Activated CD8-positive, alpha-beta memory T cell treated with anti-CD3 and anti-CD28 coated beads, Interleukin-2, amount 50 U/mL, for 1 hour (primary cell): ENCODE results near the gene SBF2.

Experiments used
- DNase-seq: peaks from one replicate; pipeline ENCODE4 v3.0.0-alpha.2; 2020; ENCODE audit errors: extremely low read depth

Gene SBF2

GRCh38 chr11:10302359-10302743 is 8.3 kb upstream of the SBF2 start:
- no peak for DNase-seq

GRCh38 chr11:10301656-10302358 is 7.8 kb upstream of the SBF2 start:
- DNase-seq = no peak

DNA sequence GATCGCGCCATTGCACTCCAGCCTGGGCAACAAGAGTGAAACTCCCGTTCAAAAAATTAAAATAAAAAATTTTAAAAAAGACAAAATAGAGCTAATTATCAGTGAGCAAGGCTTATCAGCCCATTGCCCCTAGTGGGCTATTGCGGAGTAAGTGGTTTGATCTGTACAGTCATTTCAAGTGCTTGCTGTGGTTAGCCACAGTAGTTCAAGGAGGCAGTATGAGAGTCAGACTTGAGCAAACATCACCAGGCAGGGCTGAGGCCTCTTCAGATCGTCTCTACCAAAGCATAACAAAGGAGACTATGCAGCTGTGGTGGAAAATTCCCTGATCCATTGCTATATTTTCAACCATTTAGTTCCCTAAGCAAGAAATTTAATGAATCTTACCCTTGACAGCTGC is 4.3 kb upstream of the SBF2 start:
- no peak for DNase-seq

DNA sequence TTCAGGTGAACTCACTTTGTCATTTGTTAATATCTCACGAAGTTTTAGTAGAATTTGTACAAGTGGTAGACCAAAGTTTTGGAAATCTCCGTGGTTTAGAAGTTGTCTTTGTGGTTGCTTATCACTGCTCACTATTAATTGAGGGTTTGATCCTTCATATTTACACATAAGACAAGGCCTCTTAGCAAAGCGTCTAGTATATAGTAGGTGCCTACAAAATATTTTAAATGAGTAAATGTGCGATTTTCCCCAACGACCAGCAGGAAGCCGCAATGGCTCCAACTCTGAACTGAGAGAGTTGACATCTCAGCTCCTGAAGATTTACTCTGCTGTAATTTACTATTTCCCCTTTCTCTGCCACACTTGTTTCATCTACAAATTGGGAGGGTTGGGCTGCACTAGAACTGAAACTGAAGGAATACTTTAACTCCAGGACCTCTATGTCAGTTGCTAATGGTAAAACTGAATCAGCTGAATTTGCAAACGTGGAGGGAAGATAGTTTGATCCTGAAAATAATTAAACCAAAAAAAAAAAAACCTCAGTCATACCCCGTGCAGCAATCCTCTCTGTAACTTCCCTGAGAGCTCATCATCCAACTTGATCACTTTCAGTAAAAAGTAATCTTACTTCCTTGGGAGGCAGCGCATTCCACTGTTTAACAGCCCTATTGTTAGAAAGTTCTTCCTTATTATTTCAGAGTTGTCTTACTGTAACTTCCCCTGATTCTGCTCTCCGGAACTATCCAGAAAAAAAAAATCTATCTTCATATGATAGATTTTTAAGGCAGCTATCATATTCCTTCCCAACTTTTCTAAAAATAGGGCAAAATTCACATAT is 1.3 kb upstream of the SBF2 start:
- DNase-seq = no peak

DNA sequence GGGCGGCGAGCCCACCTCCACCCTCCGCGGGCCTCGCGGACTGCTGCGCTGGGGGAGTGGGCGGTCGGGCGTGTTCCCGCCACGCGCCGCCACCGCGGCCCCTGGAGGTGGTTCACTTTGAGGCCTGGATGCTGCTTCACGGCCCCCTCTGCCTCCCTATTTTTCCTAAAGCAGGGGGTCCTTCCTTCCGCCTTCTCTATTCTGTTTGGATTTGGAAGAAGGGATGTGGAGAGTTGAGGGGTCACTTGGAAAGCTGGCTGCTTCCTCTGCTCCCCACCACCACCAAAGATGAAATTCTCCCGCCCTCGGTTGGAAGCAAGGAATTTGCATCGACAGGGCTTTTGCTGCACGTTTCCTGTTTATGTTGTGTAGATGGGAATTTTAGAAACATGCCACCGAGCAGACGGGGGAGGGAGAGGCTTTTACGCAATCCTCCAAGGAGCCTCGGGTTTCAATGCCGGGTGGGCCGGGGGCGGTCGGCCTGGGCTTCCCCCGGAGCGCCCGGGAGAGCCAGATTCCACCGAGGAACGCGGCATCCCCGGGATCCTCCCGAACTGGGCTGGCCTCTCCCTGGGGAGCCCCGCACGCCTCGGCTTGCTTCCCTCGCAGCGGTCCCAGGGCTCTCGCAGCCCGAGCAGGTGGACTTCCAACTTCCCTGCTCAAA is 403 bp upstream of the SBF2 start:
- DNase-seq = no peak

DNA sequence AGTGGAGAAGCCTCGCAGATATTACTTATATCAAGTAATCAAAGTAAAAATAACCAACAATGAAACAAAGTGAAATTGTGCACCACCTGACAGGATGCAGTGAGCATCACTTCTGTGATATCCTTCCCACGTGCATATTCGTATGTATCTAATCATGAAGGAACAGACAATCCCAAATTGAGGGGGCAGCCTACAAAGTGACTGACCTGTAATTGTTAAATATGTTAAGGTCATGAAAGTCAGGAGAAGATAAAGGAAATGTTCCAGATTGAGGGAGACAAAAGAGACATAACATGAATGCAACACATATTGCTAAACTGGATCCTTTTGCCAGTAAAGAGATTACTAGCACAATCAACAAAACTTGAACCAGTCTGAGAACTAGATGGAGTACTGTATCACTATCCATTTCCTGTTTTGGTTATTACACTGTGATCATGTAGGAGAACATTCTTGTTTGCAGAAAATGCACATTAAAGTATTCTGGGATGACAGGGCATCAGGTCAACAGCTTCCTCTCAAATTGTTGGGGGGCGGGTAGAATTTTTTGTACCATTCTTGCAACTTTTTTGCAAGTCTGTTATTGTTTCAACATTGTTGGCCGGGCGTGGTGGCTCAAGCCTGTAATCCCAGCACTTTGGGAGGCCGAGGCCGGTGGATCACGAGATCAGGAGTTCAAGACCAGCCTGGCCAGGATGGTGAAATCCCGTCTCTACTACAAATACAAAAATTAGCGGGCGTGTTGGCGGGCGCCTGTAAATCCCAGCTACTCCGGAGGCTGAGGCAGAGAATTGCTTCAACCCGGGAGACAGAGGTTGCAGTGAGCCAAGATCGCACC is 2.0 kb downstream of the SBF2 start:
- no peak for DNase-seq

DNA sequence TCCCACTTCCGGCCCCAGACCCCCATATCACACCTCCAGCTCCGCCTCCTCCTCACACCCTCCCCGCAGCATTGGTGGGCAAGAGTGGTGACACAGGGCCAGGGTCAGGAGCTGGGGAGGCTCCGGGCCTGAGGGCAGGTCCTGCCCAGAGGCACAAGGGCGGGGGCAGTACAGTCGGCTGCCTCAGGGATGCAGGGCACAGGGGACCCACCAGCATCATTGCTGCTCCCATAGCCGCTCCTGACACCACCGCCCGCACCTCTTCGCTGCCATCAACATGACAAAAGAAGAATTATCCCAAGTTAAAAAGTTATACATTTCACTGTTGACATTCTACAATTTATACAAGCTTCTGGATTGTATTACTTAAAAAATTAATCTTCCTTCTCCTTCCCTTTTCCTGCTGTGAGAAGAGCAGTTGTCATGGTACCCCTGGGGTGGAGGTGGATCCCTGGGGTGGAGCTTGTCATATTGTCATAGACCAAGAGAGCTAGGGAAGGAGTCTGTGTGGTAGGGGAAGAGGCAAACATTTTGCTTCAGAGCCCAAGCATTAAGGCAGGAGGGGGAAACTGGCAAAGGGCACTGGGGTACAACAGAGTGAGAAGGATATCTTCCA is 4.1 kb downstream of the SBF2 start:
- no peak for DNase-seq

GRCh38 chr11:10288881-10289764 is 4.9 kb downstream of the SBF2 start:
- DNase-seq = no peak

- no peak for DNase-seq
Measured at GRCh38 chr11:10287766-10288715, 6.0 kb downstream of the SBF2 start.

- DNase-seq = no peak
Measured at GRCh38 chr11:10287140-10287539, 6.9 kb downstream of the SBF2 start.

DNA sequence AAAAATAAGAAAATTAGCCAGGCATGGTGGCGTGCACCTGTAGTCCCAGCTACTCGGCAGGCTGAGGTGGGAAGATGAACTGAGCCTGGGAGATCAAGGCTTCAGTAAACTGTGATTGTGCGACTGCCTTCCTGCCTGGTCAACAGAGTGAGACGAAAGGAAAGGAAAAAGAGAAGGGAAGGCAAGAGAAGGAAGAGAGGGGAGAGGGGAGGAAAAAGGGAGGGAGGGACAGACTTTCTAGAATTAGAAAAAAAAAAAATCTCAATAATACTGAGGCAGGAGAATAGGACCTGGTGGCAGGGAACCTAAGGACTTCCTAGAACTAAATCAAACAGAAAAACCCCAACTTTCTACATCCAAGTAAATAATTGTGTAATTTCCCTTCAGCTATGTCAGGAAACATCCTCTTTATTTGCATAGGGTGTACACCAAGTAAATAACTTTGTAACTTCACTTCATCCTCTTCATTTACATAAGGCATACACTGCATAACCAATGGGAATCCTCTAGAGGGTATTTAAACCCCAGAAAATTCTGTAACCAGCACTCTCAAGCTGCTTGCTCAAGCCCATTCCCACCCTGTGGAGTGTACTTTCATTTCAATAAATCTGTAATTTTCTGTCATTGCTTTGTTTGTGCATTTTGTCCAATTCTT is 8.7 kb downstream of the SBF2 start:
- DNase-seq = no peak

DNA sequence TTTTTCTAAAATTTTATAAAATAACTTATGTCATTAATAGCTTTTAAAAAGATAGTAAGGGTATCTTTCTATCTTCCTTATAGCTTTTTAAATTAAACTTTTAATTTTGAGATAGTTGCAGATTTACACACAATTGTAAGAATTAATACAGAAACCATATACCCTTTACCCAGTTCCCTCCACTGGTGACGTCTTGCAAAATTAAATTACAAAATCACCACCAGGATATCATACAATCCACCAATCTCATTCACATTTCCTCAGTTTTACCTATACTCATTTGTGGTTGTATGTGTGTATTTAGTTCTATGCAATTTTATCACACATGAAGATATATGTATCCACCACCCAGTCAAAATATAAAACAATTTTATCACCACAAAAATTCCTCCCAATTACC is 10.0 kb downstream of the SBF2 start:
- no peak for DNase-seq

GRCh38 chr11:10282117-10282516 is 11.9 kb downstream of the SBF2 start:
- DNase-seq = no peak

- DNase-seq = no peak
Measured at GRCh38 chr11:10275714-10276113, 18.3 kb downstream of the SBF2 start.

- no peak for DNase-seq
Measured at GRCh38 chr11:10274726-10275125, 19.3 kb downstream of the SBF2 start.

- no peak for DNase-seq
Measured at GRCh38 chr11:10273738-10274137, 20.3 kb downstream of the SBF2 start.

DNA sequence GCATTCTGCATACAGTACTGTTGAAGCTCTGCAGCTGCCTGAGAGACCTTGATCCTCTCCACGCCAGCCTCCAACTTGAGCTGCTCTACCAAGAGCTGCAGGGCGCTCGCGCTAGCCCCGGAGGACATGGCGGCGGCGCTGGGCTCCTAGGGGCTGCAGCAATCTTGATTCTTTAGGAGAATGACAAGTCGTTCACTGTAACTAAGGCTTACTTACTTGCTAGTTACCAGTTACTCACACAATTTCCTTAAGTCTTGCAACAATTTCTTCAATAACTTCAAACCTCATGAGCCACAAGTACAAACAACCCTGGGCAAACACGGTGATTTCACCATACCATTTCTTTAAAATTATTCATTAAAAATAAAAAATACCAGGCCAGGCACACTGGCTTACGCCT is 21.9 kb downstream of the SBF2 start:
- no peak for DNase-seq

DNA sequence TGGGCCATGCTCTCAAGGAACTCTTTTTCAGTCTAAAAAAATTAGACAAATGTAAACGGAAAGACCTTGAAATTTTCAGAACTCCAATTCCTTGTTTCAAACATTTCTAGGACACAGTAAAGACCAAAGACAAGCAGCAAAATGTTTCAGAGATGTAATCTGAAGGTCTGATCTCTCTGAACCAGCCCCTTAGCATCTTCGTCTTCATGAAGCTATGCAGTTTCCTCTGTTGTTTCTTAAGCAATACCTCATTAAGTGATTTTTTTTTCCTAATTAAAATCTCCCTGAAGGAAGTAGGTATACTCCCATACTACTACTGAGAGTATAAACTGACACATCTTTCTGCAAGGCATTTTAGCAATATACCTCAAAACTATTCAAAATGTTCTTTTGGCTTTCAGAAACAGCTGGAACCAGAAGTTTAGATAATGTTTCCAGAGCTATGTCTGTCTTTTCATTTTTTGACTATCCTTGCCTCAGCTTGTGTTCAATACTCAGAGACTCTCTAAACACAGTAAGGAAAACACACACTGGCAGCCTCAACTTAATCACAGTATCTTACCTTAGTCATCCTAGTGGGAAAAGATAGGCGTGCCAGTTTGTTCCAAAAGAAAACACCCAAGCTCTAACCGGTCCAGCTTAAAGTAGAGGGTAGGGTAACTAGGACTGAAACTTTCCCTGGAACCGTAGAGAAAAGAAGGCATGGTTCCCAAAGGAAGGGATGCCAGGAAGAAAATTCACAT is 25.1 kb downstream of the SBF2 start:
- DNase-seq = no peak
